ENCODE results near the gene SOBP.
A peak's percentile ranks its signal among the peaks of the same experiment; 100 is the strongest.

The SOBP gene

DNA sequence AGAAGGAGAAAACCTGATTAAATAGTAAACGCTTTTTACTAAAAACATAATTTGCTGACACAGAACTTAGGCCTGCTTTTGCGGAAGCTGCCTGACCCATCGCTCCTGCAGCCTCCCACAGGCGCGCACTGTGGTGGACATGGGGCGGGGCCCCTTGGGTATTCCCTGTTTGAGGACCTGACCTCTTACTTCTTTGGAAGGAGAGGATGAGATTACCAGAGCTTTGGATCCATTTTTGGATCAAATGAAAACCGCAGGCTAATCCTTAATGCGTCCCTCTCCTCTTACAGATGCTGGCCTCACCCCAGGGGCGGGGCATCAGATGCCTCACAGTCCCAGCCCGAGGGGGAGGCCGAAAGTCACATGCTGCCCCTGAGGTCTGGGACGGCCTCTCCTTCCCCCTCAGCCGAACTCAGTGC is 183.2 kb downstream of the SOBP start (continued):
- no peak for TF ChIP-seq ZNF366 (tag by site-specific recombination; conservative IDR thresholded peaks at IDR 0.05)
- TF ChIP-seq ZNF223 (tag by site-specific recombination; IDR thresholded peaks at IDR 0.05) = no peak
- TF ChIP-seq ZNF843 (tag by site-specific recombination; IDR thresholded peaks at IDR 0.05) = no peak
- no peak for TF ChIP-seq ZNF146 (tag by site-specific recombination; IDR thresholded peaks at IDR 0.05)
- TF ChIP-seq ZNF501 (tag by site-specific recombination; IDR thresholded peaks at IDR 0.05) = no peak
- TF ChIP-seq KLF7 (tag by site-specific recombination; IDR thresholded peaks at IDR 0.05; ENCODE audit: borderline replicate concordance) = no peak
- no peak for TF ChIP-seq INSM2 (tag by site-specific recombination; IDR thresholded peaks at IDR 0.05)
- no peak for TF ChIP-seq KLF1 (tag by site-specific recombination; IDR thresholded peaks at IDR 0.05)
- TF ChIP-seq ZFP41 (tag by site-specific recombination; IDR thresholded peaks at IDR 0.05; ENCODE audit: borderline replicate concordance) = no peak
- TF ChIP-seq OVOL3 (tag by site-specific recombination; IDR thresholded peaks at IDR 0.05) = no peak

GRCh38 chr6:107674995-107675738 is 185.2 kb downstream of the SOBP start:
- POLR2A ChIA-PET = interaction anchor here (0.5 to 0.8 kb wide), 2 partner anchors 168 to 357 kb away, joined by 3 to 4 read pairs; no protein-coding TSS in a partner anchor
- Histone ChIP-seq H3K27ac (ENCODE audit: extremely low read depth, low read depth, low read length) (peak overlapping the region; percentile 1; the same call in 1 of the 2 replicates), H3K4me1 (ENCODE audit: control insufficient read depth, insufficient read depth, low read length) (0 out of 2 replicates have a peak, but pooled peaks cover 4% of the 10 kb centered on the region)
- TF ChIP-seq ZIC2 (tag by site-specific recombination; IDR thresholded peaks at IDR 0.05) (peak; percentile 40; the same call in 1 of the 2 replicates), ZNF26 (tag by site-specific recombination; IDR thresholded peaks at IDR 0.05) (no peak), PRDM2 (tag by site-specific recombination; IDR thresholded peaks at IDR 0.05; ENCODE audit: borderline replicate concordance) (no peak), ZNF792 (tag by site-specific recombination; IDR thresholded peaks at IDR 0.05) (no peak), ZNF433 (tag by site-specific recombination; IDR thresholded peaks at IDR 0.05; ENCODE audit: low read depth) (no peak), SCRT2 (tag by site-specific recombination; IDR thresholded peaks at IDR 0.05) (peak; percentile 78), ZNF501 (tag by site-specific recombination; IDR thresholded peaks at IDR 0.05) (peak; percentile 86), TCF7L2 (IDR thresholded peaks at IDR 0.05; ENCODE audit: borderline replicate concordance, low read depth, low read length) (peak; percentile 54; the same call in 1 of the 2 replicates), ZNF654 (tag by site-specific recombination; IDR thresholded peaks at IDR 0.05; ENCODE audit: low read depth) (peak; percentile 98), SP7 (tag by site-specific recombination; IDR thresholded peaks at IDR 0.05) (peak; percentile 65; the same call in 1 of the 2 replicates), ZNF843 (tag by site-specific recombination; IDR thresholded peaks at IDR 0.05) (peak; percentile 39; the same call in 1 of the 2 replicates), ZFP37 (tag by site-specific recombination; IDR thresholded peaks at IDR 0.05) (peak; percentile 79), ZBTB21 (tag by site-specific recombination; IDR thresholded peaks at IDR 0.05) (peak; percentile 57), ZBTB20 (tag by site-specific recombination; IDR thresholded peaks at IDR 0.05) (peak; percentile 95)
- TF ChIP-seq, protein P1, sequence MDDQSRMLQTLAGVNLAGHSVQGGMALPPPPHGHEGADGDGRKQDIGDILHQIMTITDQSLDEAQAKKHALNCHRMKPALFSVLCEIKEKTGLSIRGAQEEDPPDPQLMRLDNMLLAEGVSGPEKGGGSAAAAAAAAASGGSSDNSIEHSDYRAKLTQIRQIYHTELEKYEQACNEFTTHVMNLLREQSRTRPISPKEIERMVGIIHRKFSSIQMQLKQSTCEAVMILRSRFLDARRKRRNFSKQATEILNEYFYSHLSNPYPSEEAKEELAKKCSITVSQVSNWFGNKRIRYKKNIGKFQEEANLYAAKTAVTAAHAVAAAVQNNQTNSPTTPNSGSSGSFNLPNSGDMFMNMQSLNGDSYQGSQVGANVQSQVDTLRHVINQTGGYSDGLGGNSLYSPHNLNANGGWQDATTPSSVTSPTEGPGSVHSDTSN (CRISPR knock-in tag; IDR thresholded peaks at IDR 0.05) = peak; percentile 25; the same call in 1 of the 2 replicates
- TF ChIP-seq, protein P2, sequence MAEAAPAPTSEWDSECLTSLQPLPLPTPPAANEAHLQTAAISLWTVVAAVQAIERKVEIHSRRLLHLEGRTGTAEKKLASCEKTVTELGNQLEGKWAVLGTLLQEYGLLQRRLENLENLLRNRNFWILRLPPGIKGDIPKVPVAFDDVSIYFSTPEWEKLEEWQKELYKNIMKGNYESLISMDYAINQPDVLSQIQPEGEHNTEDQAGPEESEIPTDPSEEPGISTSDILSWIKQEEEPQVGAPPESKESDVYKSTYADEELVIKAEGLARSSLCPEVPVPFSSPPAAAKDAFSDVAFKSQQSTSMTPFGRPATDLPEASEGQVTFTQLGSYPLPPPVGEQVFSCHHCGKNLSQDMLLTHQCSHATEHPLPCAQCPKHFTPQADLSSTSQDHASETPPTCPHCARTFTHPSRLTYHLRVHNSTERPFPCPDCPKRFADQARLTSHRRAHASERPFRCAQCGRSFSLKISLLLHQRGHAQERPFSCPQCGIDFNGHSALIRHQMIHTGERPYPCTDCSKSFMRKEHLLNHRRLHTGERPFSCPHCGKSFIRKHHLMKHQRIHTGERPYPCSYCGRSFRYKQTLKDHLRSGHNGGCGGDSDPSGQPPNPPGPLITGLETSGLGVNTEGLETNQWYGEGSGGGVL (tag by site-specific recombination; IDR thresholded peaks at IDR 0.05) = no peak

More at GRCh38 chr6:107674995-107675738, 185.2 kb downstream of the SOBP start:
- peak overlapping the region; percentile 28 for H3K4me3 ChIP-seq (ENCODE audit: low read depth, low read length)
- H3K9me3 ChIP-seq (ENCODE audit: control insufficient read depth, insufficient read depth, low read depth, low read length) = no peaks in the 10 kb centered on the region
- H3K36me3 ChIP-seq (ENCODE audit: control insufficient read depth in 2 of 2, insufficient read depth in 1 of 2, low read length in 2 of 2) = no peaks in the 10 kb centered on the region
- CTCF ChIA-PET = interaction anchor here (0.5 to 3.9 kb wide), 49 partner anchors 10 to 825 kb away, joined by 3 to 49 read pairs (median 4); partner anchors contain the start of gene PDSS2

Data from HEK293 (cell line).